Measurements from ENCODE around the gene COL26A1.

- TF ChIP-seq CTCF (IDR thresholded peaks at IDR 0.05; ENCODE audit: poor library complexity): no peak
- TF ChIP-seq EZH2 (IDR thresholded peaks at IDR 0.05; ENCODE audit: borderline replicate concordance): no peak
These were observed 32.6 kb upstream of the COL26A1 start for GRCh38 chr7:101330011-101330484.
